ENCODE data around the gene WARS2.

- TF ChIP-seq, protein P1, sequence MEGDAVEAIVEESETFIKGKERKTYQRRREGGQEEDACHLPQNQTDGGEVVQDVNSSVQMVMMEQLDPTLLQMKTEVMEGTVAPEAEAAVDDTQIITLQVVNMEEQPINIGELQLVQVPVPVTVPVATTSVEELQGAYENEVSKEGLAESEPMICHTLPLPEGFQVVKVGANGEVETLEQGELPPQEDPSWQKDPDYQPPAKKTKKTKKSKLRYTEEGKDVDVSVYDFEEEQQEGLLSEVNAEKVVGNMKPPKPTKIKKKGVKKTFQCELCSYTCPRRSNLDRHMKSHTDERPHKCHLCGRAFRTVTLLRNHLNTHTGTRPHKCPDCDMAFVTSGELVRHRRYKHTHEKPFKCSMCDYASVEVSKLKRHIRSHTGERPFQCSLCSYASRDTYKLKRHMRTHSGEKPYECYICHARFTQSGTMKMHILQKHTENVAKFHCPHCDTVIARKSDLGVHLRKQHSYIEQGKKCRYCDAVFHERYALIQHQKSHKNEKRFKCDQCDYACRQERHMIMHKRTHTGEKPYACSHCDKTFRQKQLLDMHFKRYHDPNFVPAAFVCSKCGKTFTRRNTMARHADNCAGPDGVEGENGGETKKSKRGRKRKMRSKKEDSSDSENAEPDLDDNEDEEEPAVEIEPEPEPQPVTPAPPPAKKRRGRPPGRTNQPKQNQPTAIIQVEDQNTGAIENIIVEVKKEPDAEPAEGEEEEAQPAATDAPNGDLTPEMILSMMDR (conservative IDR thresholded peaks at IDR 0.05; ENCODE audit: low read length), result no peak
- TF ChIP-seq EZH2phosphoT487 (IDR thresholded peaks at IDR 0.05; ENCODE audit: borderline replicate concordance, low read depth, low read length), result no peak
Measured at GRCh38 chr1:118987468-118988185, 152.8 kb downstream of the WARS2 start.
